ENCODE results near the gene PHACTR2.

The PHACTR2 gene

DNA sequence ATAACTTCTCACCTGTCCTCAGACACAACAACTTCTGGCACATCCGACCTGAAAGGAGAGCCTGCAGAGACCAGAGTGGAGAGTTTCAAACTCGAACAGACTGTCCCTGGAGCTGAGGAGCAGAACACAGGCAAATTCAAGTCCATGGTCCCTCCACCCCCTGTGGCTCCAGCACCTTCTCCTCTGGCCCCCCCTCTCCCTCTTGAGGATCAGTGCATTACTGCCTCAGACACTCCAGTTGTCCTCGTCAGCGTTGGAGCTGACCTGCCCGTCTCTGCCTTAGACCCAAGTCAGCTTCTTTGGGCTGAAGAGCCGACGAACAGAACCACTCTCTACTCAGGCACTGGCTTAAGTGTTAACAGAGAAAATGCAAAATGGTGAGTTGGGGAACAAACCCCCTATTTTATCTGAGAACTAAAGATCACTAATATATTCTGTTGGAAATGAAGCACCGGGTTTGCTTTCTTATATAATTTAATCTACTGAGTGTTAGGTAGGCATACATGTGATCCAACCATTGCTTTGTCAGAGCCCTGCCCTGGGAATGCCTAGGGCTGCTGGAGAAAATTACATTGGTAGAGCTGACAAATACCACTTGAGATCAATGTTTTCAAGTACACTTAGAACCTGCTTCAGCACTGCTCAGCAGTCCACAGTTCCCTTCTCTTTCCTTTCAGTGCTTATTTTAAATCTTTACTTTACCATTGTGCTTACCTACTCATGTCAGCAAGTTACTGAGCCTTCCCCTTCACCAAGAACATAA lies 87.8 kb downstream of the PHACTR2 start:
- no peak for DNase-seq (ENCODE audit: low spot score)
- no peaks in the 10 kb centered on the region for H3K27me3 ChIP-seq (ENCODE audit: insufficient read depth, poor library complexity, severe bottlenecking)
- no peak overlapping the region for H3K4me3 ChIP-seq (ENCODE audit: severe bottlenecking)
- no peak overlapping the region for H3K27ac ChIP-seq (ENCODE audit: poor library complexity, severe bottlenecking)
- H3K4me1 ChIP-seq (ENCODE audit: insufficient read depth, poor library complexity, severe bottlenecking) = no peaks in the 10 kb centered on the region
- peaks cover 36% of the 10 kb centered on the region for H3K36me3 ChIP-seq (ENCODE audit: low read depth)
- no peaks in the 10 kb centered on the region for H3K9me3 ChIP-seq (ENCODE audit: severe bottlenecking)
- TF ChIP-seq, protein P1, sequence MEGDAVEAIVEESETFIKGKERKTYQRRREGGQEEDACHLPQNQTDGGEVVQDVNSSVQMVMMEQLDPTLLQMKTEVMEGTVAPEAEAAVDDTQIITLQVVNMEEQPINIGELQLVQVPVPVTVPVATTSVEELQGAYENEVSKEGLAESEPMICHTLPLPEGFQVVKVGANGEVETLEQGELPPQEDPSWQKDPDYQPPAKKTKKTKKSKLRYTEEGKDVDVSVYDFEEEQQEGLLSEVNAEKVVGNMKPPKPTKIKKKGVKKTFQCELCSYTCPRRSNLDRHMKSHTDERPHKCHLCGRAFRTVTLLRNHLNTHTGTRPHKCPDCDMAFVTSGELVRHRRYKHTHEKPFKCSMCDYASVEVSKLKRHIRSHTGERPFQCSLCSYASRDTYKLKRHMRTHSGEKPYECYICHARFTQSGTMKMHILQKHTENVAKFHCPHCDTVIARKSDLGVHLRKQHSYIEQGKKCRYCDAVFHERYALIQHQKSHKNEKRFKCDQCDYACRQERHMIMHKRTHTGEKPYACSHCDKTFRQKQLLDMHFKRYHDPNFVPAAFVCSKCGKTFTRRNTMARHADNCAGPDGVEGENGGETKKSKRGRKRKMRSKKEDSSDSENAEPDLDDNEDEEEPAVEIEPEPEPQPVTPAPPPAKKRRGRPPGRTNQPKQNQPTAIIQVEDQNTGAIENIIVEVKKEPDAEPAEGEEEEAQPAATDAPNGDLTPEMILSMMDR (IDR thresholded peaks at IDR 0.05; ENCODE audit: poor library complexity, severe bottlenecking) = no peak
- no peak for ATAC-seq (ENCODE audit: low read depth)

DNA sequence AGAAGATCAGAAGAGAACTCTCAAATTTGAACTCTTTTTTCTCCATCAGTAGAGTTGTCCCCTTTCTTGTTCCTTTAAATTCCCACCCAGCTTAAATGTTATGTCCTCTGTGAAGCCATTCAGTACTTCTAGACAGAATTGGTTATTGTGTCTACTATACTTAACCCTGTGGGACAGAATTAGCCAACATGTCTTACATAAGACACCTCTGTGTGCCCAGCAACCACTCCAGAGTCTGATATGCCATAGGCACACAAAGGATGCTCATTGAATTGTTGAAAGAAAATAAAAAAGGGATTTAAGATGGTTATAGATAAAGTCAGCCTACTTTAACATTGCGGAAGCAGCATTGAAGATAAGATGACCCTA lies 88.4 kb downstream of the PHACTR2 start:
- no peaks in the 10 kb centered on the region for H3K27me3 ChIP-seq (ENCODE audit: insufficient read depth, poor library complexity, severe bottlenecking)
- H3K27ac ChIP-seq (ENCODE audit: poor library complexity, severe bottlenecking) = no peak overlapping the region
- ATAC-seq (ENCODE audit: low read depth) = no peak
- H3K4me1 ChIP-seq (ENCODE audit: insufficient read depth, poor library complexity, severe bottlenecking) = no peaks in the 10 kb centered on the region
- no peak for DNase-seq (ENCODE audit: low spot score)
- TF ChIP-seq, protein P1 (IDR thresholded peaks at IDR 0.05; ENCODE audit: poor library complexity, severe bottlenecking) = no peak
- no peak overlapping the region for H3K4me3 ChIP-seq (ENCODE audit: severe bottlenecking)
- no peaks in the 10 kb centered on the region for H3K9me3 ChIP-seq (ENCODE audit: severe bottlenecking)
- H3K36me3 ChIP-seq (ENCODE audit: low read depth) = peaks cover 37% of the 10 kb centered on the region

DNA sequence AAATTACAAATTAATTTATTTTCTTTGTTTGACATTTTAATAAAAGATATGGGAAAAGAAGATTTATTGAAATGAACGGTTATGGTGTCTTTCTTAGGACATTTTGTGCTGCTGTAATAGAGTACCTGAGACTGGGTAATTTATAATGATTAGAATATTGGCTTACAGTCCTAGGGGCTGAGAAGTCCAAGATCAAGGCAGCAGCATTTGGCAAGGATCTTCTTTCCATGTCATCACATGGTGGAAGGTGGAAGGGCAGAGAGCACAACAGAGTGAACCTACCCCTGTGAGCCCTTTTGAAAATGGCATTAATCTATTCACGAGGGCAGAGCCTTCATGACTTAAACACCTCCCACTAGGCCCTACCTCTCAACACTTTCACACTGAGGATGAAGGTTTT lies 89.7 kb downstream of the PHACTR2 start:
- no peaks in the 10 kb centered on the region for H3K9me3 ChIP-seq (ENCODE audit: severe bottlenecking)
- H3K27me3 ChIP-seq (ENCODE audit: insufficient read depth, poor library complexity, severe bottlenecking) = no peaks in the 10 kb centered on the region
- H3K4me3 ChIP-seq (ENCODE audit: severe bottlenecking) = no peak overlapping the region
- no peaks in the 10 kb centered on the region for H3K4me1 ChIP-seq (ENCODE audit: insufficient read depth, poor library complexity, severe bottlenecking)
- ATAC-seq (ENCODE audit: low read depth) (no peak), DNase-seq (ENCODE audit: low spot score) (no peak)
- TF ChIP-seq, protein P1 (IDR thresholded peaks at IDR 0.05; ENCODE audit: poor library complexity, severe bottlenecking) = no peak
- peaks cover 39% of the 10 kb centered on the region for H3K36me3 ChIP-seq (ENCODE audit: low read depth)
- H3K27ac ChIP-seq (ENCODE audit: poor library complexity, severe bottlenecking) = no peak overlapping the region

DNA sequence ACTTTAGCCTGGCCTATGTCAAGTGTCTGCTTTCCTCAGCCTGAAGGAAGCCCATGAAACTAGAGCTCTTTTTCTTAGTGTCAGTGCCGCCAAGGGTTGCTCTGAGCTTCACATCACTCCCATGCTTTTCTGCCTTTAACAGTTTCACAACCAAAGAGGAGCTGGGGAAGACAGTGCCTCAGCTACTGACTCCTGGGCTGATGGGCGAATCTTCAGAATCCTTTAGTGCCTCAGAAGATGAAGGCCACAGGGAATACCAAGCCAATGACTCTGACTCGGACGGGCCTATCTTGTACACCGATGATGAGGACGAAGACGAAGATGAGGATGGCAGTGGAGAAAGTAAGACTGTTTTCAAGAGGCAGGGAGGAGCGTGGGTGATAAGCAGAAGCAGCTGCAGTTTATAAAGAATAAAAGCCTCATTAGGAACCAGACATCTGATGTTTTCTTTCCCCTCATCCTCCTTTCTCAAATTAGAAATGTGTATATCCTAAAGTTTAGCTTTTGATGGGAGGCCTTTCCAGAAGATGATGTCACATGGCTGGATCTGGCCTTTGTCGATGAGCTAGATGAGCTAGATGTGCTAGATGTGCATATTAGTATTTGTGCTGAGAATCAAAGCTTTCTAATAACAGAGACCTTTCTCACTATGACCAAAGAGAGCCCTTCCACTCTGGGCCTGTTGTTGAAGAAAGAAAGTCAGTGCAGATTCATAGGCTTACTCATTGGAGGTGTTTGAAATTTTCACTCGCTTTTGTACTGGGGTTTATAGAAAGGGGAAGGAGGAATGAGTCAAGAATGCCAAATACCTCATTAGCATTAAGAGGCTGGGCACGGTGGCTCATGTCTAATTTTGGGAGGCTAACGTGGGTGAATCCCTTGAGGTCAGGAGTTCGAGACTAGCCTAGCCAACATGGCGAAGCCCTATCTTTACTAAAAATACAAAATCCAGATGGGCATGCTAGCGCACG lies 94.6 kb downstream of the PHACTR2 start:
- H3K9me3 ChIP-seq (ENCODE audit: severe bottlenecking) = no peaks in the 10 kb centered on the region
- no peaks in the 10 kb centered on the region for H3K27me3 ChIP-seq (ENCODE audit: insufficient read depth, poor library complexity, severe bottlenecking)
- peaks cover 68% of the 10 kb centered on the region for H3K36me3 ChIP-seq (ENCODE audit: low read depth)
- ATAC-seq (ENCODE audit: low read depth) = no peak
- TF ChIP-seq, protein P1 (IDR thresholded peaks at IDR 0.05; ENCODE audit: poor library complexity, severe bottlenecking) = no peak
- no peak for DNase-seq (ENCODE audit: low spot score)
- no peak overlapping the region for H3K27ac ChIP-seq (ENCODE audit: poor library complexity, severe bottlenecking)
- H3K4me1 ChIP-seq (ENCODE audit: insufficient read depth, poor library complexity, severe bottlenecking) = no peaks in the 10 kb centered on the region
- H3K4me3 ChIP-seq (ENCODE audit: severe bottlenecking) = no peak overlapping the region
